ENCODE results near the gene ZNF614.

Gene ZNF614

DNA sequence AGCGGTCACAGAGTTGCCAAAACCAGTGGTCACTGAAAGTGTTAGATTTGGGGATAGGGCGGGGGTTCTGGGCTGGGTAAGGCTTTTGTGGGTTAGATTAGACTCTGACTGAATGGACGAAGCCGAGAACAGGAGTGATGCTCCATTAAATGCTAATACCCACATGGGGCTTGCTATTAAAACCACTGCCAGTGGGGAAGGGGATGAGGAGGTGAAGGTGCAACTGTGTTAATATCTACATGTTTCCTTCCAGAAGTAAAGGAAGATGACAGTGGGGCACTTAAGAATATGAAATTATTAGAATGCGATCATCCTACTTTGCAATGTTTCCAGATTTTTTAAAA is 573 bp upstream of the ZNF614 start:
- TF ChIP-seq TAF1 (IDR thresholded peaks at IDR 0.05; ENCODE audit: borderline replicate concordance, insufficient read depth, low read length) (no peak), FOXP2 (optimal IDR thresholded peaks at IDR 0.05; ENCODE audit: borderline replicate concordance, extremely low read depth, extremely low read length, insufficient read depth) (no peak), POLR2AphosphoS5 (IDR thresholded peaks at IDR 0.05; ENCODE audit: low read depth, low read length) (no peak), SIN3A (IDR thresholded peaks at IDR 0.05; ENCODE audit: borderline replicate concordance, insufficient read depth, low read length) (no peak)
- TF ChIP-seq, protein P1, sequence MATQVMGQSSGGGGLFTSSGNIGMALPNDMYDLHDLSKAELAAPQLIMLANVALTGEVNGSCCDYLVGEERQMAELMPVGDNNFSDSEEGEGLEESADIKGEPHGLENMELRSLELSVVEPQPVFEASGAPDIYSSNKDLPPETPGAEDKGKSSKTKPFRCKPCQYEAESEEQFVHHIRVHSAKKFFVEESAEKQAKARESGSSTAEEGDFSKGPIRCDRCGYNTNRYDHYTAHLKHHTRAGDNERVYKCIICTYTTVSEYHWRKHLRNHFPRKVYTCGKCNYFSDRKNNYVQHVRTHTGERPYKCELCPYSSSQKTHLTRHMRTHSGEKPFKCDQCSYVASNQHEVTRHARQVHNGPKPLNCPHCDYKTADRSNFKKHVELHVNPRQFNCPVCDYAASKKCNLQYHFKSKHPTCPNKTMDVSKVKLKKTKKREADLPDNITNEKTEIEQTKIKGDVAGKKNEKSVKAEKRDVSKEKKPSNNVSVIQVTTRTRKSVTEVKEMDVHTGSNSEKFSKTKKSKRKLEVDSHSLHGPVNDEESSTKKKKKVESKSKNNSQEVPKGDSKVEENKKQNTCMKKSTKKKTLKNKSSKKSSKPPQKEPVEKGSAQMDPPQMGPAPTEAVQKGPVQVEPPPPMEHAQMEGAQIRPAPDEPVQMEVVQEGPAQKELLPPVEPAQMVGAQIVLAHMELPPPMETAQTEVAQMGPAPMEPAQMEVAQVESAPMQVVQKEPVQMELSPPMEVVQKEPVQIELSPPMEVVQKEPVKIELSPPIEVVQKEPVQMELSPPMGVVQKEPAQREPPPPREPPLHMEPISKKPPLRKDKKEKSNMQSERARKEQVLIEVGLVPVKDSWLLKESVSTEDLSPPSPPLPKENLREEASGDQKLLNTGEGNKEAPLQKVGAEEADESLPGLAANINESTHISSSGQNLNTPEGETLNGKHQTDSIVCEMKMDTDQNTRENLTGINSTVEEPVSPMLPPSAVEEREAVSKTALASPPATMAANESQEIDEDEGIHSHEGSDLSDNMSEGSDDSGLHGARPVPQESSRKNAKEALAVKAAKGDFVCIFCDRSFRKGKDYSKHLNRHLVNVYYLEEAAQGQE (IDR thresholded peaks at IDR 0.05; ENCODE audit: insufficient read depth in 1 of 2, low read depth in 2 of 2, low read length in 2 of 2) = no peak

DNA sequence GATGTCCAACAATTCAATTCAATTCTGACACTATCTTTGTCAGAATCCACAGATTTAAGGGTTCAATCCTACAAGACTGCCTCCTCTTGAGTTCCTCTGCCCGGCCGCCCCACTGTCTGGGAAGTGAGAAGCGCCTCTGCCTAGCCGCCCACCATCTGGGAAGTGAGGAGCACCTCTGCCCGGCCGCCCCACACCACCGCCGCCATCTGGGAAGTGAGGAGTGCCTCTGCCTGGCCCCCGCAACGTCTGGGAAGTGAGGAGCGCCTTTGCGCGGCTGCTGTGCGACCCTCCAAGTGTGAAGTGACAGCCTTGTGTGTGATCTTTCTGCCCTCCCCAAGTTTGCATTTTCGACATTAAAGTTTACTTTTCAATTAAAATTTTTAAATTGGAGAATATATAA is 6.0 kb downstream of the ZNF614 start:
- TF ChIP-seq POLR2AphosphoS5 (IDR thresholded peaks at IDR 0.05; ENCODE audit: low read depth, low read length) = no peak
- TF ChIP-seq TAF1 (IDR thresholded peaks at IDR 0.05; ENCODE audit: borderline replicate concordance, insufficient read depth, low read length) = no peak
- no peak for TF ChIP-seq FOXP2 (optimal IDR thresholded peaks at IDR 0.05; ENCODE audit: borderline replicate concordance, extremely low read depth, extremely low read length, insufficient read depth)
- TF ChIP-seq SIN3A (IDR thresholded peaks at IDR 0.05; ENCODE audit: borderline replicate concordance, insufficient read depth, low read length) = no peak
- TF ChIP-seq, protein P1 (IDR thresholded peaks at IDR 0.05; ENCODE audit: insufficient read depth in 1 of 2, low read depth in 2 of 2, low read length in 2 of 2) = no peak

DNA sequence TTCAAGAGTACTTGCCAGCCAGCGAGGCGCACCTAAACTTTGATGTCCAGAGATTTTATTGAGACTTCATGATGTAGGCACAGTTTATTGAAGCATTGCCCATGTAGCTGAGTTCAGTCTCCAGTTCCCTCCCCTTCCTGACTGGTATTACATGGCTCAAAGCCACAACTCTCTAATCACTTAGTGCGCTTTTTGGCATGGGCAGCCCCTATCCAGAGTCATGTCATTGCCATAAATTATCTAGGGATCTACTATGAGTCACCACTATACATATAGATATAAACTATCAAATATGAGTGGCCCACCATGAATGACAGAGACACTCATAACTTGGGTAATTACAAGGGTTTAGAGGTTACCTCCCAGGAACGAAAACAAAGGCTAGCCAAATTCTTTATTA is 7.7 kb downstream of the ZNF614 start:
- TF ChIP-seq FOXP2 (optimal IDR thresholded peaks at IDR 0.05; ENCODE audit: borderline replicate concordance, extremely low read depth, extremely low read length, insufficient read depth) (no peak), POLR2AphosphoS5 (IDR thresholded peaks at IDR 0.05; ENCODE audit: low read depth, low read length) (no peak), TAF1 (IDR thresholded peaks at IDR 0.05; ENCODE audit: borderline replicate concordance, insufficient read depth, low read length) (no peak), SIN3A (IDR thresholded peaks at IDR 0.05; ENCODE audit: borderline replicate concordance, insufficient read depth, low read length) (no peak)
- TF ChIP-seq, protein P1 (IDR thresholded peaks at IDR 0.05; ENCODE audit: insufficient read depth in 1 of 2, low read depth in 2 of 2, low read length in 2 of 2) = no peak

GRCh38 chr19:52010674-52011073 is 17.5 kb downstream of the ZNF614 start:
- TF ChIP-seq, protein P1 (IDR thresholded peaks at IDR 0.05; ENCODE audit: insufficient read depth in 1 of 2, low read depth in 2 of 2, low read length in 2 of 2) = no peak
- no peak for TF ChIP-seq POLR2AphosphoS5 (IDR thresholded peaks at IDR 0.05; ENCODE audit: low read depth, low read length)
- no peak for TF ChIP-seq FOXP2 (optimal IDR thresholded peaks at IDR 0.05; ENCODE audit: borderline replicate concordance, extremely low read depth, extremely low read length, insufficient read depth)
- TF ChIP-seq SIN3A (IDR thresholded peaks at IDR 0.05; ENCODE audit: borderline replicate concordance, insufficient read depth, low read length) = no peak
- no peak for TF ChIP-seq TAF1 (IDR thresholded peaks at IDR 0.05; ENCODE audit: borderline replicate concordance, insufficient read depth, low read length)

Measured in PFSK-1 (cell line).